HG03097 (cell line): Measurements from ENCODE around the gene CSNK1G3.
"Not testable (repeated sequence)": the region's sequence is repeated elsewhere in the genome, so short reads cannot be mapped to it uniquely, and the experiment has no call there.

Experiments
- ATAC-seq: cut with Tn5 transposase; IDR thresholded peaks from one replicate; pipeline ENCODE4 v1.9.1; 2021; ENCODE audit not compliant: unreplicated experiment, low FRiP score

Gene CSNK1G3

GRCh38 chr5:123511648-123512605 is at the start of gene CSNK1G3:
Gene CSNK1G3, plus strand, starts transcription at chr5:123512177. Its CDS starts 33,487 bp downstream, at chr5:123545664.
- peak; percentile 95 for ATAC-seq

DNA sequence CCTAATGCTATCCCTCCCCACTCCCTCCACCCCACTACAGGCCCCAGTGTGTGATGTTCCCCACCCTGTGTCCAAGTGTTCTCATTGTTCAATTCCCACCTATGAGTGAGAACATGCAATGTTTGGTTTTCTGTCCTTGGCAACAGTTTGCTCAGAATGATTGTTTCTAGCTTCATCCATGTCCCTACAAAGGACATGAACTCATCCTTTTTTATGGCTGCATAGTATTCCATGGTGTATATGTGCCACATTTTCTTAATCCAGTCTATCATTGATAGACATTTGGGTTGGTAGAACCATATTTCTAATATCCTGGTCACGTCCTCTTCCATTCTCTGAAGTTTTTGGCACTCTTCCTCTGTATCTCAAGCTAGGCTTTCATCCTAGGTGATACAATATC is 45.1 kb upstream of the CSNK1G3 start:
- not testable (repeated sequence) for ATAC-seq

DNA sequence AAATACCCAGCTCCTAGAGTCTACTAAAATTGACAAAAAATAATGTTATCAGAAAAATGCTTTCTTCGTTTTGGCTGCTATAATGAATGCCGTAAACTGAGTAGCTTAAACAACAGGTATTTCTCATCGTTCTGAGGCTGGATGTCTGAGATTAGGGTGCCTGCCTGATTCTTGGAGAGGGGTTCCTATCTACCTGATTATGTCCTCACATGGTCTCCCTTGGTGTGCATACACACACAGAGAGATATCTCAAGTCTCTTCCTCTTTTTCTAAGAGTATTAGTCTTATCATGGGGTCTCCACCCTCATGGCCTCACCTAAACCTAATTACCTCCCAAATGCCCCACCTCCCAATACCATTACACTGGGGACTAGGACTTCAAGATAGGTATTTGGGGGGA is 40.6 kb upstream of the CSNK1G3 start:
- ATAC-seq = no peak

DNA sequence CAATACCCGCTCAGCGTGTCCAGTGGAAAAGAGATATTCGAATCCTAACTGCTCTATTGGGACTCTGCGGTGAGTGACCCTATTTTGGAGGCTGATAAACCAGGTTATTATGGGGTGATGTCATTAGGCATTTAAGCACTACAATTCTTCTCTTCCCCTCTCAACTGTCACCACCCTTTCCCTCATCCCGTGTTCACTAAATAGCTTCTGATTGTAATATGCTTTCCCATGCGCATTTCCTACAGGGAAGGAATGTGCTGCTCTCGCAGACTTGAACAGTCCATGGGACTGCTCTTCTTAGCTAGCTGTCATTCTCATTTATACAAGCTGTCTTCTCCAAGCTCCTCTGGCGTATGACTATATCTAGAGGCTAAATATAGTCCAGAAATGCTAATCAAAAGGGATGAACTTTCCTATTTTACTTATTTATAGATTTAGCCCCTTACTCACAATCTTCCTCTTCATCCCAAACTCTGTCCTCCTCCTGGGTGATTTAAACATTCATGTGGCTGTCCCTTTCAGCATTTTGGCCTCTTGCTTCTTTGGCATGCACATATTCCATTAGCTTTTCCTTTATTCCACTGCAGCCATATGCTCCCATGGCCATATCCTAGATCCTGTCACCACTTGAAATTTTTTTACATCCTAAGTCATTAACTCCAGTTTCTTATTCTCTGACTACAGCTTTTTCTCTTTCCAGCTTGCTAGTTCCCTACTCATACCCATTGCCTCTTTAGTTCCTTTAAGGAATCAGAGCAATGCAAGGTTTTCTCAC is 39.6 kb upstream of the CSNK1G3 start:
- no peak for ATAC-seq

GRCh38 chr5:123474228-123474627 is 37.7 kb upstream of the CSNK1G3 start:
- ATAC-seq = no peak

GRCh38 chr5:123476731-123477130 is 35.2 kb upstream of the CSNK1G3 start:
- no peak for ATAC-seq

DNA sequence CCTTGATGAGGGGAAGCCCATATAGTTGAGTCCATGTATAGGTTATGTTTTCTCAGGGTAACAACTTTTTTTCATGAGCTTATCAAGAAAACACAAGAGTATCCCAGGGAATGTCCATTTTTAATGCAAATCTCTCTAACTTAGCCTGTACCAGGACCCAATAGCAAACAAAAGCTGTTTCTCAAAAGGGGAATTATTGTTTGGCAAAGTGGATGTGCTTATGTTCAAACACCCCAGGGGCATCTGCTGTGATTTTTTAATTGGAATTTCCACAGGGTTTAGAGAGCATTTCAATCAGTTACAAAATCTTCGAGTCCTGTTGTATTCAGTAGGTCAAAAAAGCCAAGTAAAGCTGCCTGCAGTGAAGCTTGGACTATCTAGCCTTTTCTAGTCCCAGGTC is 33.4 kb upstream of the CSNK1G3 start:
- ATAC-seq = no peak

DNA sequence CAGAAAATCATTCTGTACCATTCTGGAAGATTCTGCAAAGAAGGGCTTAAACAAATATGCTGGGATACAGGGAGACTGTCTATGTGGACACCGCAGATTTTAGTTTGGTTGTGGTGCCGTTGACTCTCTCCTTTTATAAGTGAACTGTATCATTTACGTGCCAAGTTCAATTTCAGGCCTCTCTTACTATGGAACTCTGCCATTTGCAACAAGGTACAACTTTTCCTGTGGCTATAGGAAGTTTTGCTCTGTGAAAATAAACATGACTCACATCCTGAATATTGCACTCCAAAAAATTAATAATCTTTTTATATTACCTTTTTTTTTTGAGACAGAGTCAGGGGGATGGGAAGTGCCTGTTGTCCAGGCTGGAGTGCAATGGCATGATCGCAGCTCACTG is 29.7 kb upstream of the CSNK1G3 start:
- no peak for ATAC-seq

DNA sequence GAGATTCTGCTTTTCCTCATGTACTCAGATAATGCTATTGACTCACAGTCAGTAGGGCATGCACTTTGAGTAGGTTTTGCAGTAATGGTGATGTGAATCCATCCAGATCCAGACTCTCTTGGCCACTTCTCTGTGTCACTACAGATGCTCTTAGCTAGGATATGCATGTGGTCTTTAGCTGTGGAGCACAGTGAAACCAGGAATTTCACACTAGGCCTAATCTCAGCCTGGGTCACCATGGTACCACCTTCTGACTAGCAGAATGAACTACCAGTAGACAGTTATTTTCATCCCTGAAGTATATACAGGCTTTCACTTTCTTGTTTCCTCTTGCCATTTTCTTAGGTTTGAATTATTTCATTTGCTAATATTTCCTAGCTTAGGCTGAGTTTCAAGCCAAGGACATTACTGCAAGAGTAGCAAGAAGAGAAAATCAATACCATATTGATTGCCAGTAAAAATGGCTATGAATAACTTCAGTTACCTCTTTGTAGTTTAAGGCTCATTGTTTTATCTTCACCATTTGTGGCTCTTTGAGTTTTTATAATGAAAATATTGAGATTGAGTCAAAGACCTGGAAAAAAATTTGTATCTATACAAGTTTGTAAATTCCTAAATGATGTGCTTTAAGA is 28.4 kb upstream of the CSNK1G3 start:
- ATAC-seq = no peak

DNA sequence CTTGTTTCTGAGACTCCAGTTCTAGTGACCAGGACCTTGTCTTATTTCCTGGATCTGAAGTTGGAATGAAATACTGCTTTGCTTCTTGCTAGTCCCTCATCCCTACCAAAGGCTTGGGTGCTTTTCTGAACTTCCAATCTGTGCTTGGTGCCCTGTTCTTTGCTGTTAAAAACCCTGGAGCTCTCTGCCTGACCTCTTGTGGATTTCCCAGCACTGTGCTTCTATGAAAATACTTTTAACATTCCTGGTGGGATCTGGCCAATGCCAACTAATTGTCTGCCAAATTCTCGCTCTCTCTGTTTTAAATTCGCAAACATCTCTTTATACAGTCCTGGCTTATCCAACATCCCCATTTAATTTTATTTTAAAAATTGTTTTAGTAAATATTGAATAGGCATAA is 26.7 kb upstream of the CSNK1G3 start:
- no peak for ATAC-seq

DNA sequence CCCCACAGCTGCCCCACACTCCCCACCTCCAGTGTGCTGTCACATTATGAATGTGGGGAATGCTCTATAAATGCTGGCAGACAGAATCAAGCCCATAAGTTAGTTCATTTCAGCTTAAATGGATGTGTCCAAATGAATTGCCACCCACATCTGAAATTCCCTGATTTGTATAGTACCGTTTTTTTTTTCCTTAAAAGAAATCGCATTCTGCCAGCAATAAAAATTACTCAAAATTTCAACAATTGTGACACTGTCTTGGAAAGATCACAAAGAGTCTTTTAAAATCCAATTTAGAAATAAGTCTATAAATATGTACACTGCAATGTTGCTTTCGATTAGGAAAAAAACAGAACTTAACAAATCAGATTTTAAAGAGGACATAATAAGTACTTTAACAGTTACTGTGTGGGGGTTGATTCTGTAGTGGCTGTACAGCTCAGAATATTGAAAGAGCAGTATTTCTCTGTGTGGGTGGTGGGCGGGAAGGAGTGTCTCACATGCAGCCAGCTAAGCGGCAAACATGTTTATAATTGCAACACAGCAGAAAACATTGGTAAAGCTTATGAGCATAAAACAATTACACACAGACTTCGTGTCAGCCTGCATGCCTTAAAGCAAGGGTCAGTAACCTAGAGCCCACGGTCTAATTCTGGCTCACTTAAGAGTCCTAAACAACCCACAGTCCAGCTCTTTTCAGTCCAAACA is 24.9 kb upstream of the CSNK1G3 start:
- ATAC-seq = no peak

- ATAC-seq = no peak
Observed at GRCh38 chr5:123490974-123491373, 21.0 kb upstream of the CSNK1G3 start.

GRCh38 chr5:123495211-123495610 is 16.8 kb upstream of the CSNK1G3 start:
- ATAC-seq = not testable (repeated sequence)

GRCh38 chr5:123496892-123497291 is 15.1 kb upstream of the CSNK1G3 start:
- ATAC-seq = no peak

DNA sequence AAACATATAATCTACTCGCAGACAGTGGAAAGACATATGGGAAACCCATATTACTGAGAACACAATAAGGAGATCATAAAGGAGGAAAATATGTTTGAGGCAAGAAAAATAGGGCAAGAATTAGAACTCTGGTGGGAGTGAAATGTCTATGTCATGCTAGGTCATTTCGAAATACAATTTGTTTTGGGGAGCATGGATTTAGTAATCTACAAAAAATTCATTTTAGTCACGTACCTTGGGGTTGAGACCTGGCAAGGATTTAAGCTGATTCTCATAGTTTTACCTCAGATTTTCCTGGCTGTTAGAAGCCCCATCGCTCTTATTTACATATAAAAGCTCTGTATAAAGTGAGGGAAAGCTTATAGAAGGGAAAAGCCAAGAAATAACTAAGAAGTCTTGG is 11.5 kb upstream of the CSNK1G3 start:
- no peak for ATAC-seq

DNA sequence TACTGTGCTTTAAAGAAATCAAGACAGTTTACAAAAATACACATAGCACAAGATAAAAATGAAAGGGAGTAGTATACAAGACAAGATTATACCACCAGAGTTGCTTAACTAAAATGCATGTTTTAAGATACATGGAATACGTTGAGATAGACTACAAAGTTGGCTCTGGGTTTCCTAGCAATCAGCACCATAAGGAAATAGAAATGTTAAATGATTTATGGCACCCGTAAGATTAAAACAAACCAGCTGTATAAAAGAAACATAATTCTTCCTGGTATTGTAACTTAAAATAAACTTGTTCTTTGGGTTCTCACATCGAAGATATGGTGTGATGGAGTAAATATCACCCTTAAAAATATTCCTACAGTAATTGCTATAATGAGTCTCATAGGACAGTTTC is 9.9 kb upstream of the CSNK1G3 start:
- no peak for ATAC-seq

DNA sequence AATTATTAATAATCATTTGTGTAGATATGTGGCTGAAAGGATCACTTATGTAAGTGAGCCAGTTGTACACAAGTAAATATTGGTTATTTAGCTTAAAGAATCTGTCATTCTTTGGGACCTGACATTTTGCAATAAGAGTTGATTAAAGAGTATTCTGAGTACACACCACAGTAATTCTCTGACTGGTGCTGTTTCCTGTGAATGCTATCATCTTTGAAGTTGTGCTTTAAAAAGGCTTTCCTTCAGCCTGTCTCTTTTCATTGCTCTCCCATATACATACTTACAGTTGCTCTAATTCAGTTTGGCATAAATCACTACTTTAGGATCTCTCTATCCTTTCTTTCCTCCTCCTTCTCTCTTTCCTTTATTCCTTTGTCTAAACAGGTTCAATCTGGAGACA is 8.7 kb upstream of the CSNK1G3 start:
- ATAC-seq = no peak

GRCh38 chr5:123505633-123506032 is 6.3 kb upstream of the CSNK1G3 start:
- ATAC-seq = no peak

- no peak for ATAC-seq
Observed at GRCh38 chr5:123508441-123508840, 3.5 kb upstream of the CSNK1G3 start.

DNA sequence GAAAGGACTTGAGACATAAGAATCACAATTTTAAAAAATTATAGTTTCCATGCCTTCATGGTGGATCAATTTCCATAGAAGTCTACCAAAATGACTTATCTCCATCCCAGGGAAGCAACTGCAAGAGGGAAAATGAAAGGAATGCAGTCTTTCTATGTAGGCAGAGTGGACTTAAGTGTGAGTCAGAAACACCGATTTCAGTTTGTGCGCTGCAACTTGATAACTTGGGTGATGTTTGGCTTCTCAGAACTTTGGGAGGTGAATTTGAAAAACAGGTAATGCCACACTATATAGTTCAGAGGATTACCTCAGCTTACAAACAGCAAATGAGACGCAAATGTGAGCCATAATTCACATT is 708 bp upstream of the CSNK1G3 start:
- ATAC-seq = no peak
